HG03135 (cell line): ENCODE measurements around the gene TBCD.

Experiments used
- ATAC-seq: cut with Tn5 transposase; IDR thresholded peaks from one replicate; pipeline ENCODE4 v1.9.1; 2021; ENCODE audit warnings: mild to moderate bottlenecking, moderate library complexity; ENCODE audit not compliant: unreplicated experiment

Gene TBCD

GRCh38 chr17:82882715-82883418, 131.0 kb downstream of the TBCD start:
- ATAC-seq = no peak

GRCh38 chr17:82883419-82884031, 131.7 kb downstream of the TBCD start:
- ATAC-seq = no peak

- ATAC-seq = no peak
Measured at GRCh38 chr17:82884341-82884969, 132.6 kb downstream of the TBCD start.

- ATAC-seq = no peak
Measured at GRCh38 chr17:82884970-82885353, 133.1 kb downstream of the TBCD start.

GRCh38 chr17:82887255-82888164, 135.6 kb downstream of the TBCD start:
- ATAC-seq = no peak

GRCh38 chr17:82888583-82889495, 137.0 kb downstream of the TBCD start:
- no peak for ATAC-seq

- ATAC-seq = no peak
Measured at GRCh38 chr17:82889496-82890338, 137.9 kb downstream of the TBCD start.

GRCh38 chr17:82890339-82890730, 138.5 kb downstream of the TBCD start:
- no peak for ATAC-seq

GRCh38 chr17:82890926-82891678, 139.2 kb downstream of the TBCD start:
- ATAC-seq = no peak

- ATAC-seq = no peak
Measured at GRCh38 chr17:82891911-82892310, 140.0 kb downstream of the TBCD start.

- ATAC-seq = no peak
Measured at GRCh38 chr17:82892899-82893565, 141.2 kb downstream of the TBCD start.

- no peak for ATAC-seq
Measured at GRCh38 chr17:82893779-82894178, 141.9 kb downstream of the TBCD start.

GRCh38 chr17:82894389-82894788, 142.5 kb downstream of the TBCD start:
- ATAC-seq = no peak

GRCh38 chr17:82895087-82895486, 143.2 kb downstream of the TBCD start:
- ATAC-seq = no peak

GRCh38 chr17:82896071-82897000, 144.5 kb downstream of the TBCD start:
- no peak for ATAC-seq

- no peak for ATAC-seq
Measured at GRCh38 chr17:82897514-82898249, 145.8 kb downstream of the TBCD start.
